NCI-H2227 (cell line): ENCODE data around the gene TINAGL1.
"Not testable (repeated sequence)": the region's sequence is repeated elsewhere in the genome, so short reads cannot be mapped to it uniquely, and the experiment has no call there.

ENCODE experiments used
- DNase-seq: peaks from one replicate; lab custom pipeline; 2025; ENCODE audit not compliant: unreplicated experiment; lab: John Stamatoyannopoulos, UW

TINAGL1 gene

DNA sequence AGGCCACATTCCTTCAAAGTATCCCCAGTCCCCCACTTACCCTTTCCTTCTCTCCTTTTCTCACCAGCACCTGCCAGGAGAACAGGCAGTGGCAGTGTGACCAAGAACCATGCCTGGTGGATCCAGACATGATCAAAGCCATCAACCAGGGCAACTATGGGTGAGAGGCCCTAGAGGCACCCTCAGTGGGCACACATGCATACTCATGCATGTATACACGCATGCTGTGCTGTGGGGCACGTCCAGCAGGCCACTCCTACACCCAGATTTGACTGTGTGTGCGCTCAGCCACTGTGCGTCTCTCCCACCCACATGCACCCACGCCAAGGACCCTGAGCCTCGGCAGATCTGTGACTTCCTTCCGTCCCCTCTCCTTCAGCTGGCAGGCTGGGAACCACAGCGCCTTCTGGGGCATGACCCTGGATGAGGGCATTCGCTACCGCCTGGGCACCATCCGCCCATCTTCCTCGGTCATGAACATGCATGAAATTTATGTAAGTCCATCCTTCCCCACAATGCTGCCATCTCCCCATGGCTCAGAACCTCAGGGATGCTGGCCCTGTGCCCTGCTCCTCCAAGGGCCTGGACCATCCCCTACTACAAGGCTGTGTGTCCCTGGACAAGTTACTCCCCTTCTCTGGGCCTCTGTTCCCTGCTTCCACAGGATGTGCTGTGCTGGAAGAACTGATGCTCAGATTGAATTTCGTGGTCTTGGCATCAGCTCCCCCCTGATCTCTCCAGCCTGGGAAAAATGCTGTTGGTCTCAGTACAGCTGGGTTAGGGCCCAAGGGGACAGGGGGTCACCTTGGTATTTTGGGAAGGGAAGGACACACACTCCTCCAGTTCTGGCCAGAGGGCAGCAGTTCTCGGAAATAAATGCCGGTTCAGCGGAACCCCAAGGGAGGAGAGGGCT is 7.0 kb downstream of the TINAGL1 start:
- no peak for DNase-seq

DNA sequence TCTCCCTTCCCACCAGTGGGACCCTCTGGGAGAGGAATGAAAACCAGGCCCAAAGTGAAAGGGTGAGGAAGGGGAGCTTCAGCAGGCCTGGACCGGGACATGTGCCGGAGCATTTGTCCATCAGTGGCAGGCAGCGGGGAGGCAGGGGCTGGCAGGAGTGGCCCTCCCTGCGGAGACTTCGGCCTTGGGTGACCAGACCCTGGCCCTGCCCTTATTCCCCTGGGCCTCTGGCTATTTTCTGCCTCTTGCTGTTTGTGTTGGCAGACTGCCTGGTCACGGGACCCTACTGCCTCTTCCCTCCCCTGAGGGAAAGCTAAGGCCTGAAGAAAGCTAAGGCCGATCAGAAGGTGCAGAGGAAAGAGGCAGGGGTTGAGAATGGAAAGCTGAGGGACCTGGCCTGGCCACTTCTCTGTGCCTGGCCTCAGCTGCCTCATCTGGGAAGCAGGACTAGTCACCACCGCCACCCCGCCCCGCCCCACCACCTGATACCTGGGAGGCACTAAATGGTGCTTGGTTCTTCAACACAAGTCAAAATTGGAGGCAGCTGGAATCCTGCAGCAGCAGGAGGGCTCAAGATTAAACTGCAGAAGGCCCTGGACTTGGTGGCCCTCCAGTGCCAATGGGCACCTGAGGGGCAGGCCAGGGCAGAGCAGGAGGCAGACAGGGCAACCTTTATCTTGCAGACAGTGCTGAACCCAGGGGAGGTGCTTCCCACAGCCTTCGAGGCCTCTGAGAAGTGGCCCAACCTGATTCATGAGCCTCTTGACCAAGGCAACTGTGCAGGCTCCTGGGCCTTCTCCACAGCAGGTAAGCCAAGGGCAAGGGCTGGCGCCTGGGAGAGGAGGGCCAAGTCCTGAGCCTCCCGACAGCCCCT is 7.9 kb downstream of the TINAGL1 start:
- DNase-seq, result no peak

DNA sequence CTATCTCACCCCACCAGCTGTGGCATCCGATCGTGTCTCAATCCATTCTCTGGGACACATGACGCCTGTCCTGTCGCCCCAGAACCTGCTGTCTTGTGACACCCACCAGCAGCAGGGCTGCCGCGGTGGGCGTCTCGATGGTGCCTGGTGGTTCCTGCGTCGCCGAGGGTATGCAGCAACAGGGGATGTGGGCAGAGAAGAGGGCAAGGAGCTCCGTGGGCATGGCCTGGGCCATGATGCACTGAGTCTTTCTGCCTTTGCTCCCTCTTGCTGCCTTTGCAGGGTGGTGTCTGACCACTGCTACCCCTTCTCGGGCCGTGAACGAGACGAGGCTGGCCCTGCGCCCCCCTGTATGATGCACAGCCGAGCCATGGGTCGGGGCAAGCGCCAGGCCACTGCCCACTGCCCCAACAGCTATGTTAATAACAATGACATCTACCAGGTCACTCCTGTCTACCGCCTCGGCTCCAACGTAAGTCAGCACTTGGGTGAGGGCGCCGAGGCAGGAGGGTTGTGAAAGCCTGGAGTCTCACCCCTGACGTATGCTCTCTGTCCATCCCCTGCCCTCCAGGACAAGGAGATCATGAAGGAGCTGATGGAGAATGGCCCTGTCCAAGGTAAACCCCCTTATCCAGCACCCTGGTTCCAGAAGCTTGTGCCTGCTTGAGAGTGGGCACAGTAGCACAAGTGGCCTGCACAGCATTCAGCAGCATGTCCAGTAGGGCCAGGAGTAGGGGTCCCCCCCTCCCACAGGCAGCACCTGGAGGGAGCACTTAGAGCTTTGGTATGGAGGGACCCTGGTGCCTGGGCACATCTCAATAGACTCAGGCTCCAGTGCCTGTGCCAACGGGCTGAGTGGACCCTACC is 8.8 kb downstream of the TINAGL1 start:
- no peak for DNase-seq

DNA sequence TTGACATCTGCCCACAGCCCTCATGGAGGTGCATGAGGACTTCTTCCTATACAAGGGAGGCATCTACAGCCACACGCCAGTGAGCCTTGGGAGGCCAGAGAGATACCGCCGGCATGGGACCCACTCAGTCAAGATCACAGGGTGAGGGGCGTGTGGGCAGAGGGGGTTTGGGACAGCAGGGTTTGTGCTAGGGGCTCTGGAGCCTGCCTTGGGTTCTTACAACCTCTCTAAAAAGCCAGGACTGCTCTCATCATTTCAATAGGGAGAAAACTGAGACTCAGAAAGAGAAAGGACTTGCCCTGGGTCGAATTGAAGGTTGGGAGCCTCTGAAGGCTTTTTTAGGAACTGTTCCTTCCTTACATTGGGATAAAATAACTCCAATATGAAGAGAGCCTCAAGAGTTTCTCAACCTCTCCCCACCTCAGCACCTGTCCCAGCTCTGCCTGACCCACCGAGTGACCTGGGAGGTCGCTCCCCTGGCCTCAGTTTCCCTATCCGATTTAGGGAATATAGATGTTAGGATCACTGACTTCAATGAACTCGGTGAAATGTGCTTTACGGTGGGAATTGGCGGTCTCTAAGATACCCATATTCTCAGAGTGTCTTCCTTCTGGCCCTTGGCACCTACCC is 9.5 kb downstream of the TINAGL1 start:
- no peak for DNase-seq

DNA sequence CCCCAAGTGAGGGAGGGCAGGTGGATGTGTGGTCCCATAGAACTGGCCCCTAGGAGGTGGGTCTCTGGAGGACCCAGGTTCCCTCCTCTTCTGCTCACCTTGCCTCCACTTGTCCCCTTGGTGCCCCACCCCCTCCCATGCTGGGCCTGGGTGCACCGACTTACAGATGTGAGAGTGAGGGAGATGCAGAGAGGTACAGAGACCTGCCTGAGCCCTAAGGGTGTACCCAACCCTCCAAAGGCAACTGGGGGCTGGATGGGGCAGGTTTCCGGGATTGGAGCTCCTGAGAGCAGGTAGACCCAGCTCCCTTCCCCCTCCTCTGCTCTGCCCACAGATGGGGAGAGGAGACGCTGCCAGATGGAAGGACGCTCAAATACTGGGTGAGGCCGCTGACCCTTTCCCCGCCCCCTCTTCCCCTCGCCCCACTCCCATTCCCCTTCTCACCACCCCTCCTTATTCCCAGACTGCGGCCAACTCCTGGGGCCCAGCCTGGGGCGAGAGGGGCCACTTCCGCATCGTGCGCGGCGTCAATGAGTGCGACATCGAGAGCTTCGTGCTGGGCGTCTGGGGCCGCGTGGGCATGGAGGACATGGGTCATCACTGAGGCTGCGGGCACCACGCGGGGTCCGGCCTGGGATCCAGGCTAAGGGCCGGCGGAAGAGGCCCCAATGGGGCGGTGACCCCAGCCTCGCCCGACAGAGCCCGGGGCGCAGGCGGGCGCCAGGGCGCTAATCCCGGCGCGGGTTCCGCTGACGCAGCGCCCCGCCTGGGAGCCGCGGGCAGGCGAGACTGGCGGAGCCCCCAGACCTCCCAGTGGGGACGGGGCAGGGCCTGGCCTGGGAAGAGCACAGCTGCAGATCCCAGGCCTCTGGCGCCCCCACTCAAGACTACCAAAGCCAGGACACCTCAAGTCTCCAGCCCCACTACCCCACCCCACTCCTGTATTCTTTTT is 10.3 kb downstream of the TINAGL1 start:
- DNase-seq, result no peak

DNA sequence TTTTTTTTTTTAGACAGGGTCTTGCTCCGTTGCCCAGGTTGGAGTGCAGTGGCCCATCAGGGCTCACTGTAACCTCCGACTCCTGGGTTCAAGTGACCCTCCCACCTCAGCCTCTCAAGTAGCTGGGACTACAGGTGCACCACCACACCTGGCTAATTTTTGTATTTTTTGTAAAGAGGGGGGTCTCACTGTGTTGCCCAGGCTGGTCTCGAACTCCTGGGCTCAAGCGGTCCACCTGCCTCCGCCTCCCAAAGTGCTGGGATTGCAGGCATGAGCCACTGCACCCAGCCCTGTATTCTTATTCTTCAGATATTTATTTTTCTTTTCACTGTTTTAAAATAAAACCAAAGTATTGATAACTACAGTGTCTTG is 11.0 kb downstream of the TINAGL1 start:
- DNase-seq, result not testable (repeated sequence)

DNA sequence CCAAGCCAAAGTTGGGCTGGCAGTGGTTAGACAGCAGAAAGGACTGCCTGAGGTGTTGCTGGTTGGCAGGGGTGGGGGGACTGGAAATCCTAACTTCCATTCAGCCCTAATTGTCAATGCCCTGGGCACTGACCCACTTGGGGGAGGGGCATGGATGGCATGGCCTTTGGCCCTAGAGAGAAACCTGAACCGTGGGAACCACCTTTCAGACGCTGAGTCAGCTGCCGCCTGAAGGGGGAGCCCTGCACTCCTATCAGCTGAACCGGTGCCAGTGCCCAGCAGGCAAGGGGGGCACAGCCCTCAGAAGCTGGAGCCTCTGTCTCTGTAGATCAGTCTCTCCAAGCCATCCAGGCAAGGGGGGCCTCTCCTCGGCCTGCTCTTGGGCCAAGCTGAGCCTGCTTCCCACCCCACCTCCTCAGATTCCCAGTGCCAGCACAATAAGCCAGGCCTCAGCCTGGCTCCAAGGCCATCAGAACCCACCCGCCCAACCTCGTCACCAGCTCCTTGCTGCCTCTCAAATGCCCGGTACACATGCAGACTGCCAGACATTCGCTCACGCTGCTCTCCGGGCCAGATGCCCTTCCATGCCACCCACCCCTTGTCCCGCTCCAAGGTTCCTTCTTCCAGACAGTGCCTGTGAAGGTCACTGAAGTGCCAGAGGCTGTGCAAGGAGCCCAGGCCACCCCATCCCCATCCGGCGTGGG is 11.6 kb downstream of the TINAGL1 start:
- peak; percentile 31 for DNase-seq

DNA sequence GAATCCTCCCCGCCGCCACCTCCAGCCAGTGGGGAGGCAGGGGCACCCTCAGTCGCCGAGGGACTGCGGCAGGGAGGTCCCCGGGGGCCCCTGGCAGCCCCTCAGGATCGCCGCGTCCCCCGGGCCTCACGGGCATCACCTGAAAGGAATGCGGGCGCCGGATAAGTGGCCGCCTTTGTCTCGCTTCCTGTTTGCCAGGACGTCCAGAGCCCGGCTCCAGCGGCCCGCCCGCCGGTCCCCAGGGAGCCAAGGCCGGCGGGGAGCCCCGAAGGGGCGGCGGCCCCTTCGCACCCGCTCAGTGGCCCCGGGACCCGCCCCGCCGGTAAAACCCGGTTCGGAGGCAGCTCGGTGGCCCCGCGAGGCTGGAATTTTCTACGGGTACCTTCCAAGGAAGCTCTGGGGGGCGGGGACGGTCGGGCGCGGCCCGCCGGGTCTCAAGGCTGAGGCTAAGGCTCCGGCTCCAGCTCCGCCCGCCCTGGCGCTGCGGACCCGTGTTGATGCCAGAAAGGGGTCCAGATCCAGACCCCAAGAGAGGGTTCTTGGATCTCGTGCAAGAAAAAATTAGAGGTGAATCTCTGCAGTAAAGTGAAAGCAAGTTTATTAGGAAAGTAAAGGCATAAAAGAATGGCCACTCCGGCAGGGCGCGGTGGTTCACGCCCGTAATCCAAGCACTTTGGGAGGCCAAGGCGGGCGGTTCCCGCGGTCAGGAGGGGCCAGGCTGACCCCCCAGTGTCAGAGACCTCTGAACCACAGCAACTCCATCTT is 12.6 kb downstream of the TINAGL1 start:
- no peak for DNase-seq

DNA sequence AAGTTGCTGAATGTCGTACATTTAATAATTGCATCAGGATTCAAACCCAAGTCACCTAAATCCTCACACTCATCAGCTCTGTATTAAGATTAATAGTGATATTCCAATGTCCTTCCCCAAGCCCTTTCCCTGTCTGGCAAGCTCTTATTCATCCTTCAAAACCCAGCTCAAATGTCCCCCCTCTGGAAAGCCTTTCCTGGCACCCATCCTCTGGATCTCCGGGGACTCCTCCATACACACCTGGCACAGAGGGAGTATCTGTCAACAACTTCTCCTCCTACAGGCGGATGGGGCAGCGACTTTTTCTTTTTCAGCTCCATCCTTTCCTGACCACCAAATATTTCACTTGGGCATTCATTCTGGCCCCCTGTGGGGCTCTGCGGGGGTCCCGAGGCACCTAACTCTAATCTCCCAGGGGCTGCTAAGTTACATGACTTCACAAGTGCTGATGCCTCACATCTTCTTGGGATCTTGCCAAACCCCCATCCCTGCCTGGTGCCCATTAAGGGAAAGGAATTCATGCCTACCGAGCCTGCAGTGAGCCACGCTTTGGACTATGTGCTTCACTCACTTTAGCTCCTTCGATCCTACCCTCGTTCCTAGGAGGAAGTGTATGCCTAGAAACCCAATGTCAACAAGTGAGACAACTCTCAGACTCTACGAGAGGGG is 15.2 kb downstream of the TINAGL1 start:
- DNase-seq, result no peak

DNA sequence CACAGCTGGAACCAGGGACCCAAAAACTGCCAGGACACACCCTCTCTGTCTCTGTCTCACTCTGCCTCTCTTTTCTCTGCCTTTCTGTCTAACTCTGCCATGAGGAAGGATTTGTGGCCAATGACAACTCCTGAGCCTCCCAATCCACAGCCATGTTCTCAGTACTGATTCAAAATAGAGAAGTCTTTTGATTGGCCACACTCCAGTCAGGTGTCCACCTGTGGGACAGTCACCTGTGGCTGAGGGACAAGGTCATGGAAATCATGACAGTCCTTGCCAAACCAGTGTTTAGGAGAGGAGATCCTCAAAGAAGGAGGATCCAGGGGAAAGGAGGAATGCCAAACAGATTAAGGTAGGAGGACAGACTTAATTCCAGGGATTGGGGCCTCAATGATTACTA is 15.8 kb downstream of the TINAGL1 start:
- DNase-seq, result no peak

DNA sequence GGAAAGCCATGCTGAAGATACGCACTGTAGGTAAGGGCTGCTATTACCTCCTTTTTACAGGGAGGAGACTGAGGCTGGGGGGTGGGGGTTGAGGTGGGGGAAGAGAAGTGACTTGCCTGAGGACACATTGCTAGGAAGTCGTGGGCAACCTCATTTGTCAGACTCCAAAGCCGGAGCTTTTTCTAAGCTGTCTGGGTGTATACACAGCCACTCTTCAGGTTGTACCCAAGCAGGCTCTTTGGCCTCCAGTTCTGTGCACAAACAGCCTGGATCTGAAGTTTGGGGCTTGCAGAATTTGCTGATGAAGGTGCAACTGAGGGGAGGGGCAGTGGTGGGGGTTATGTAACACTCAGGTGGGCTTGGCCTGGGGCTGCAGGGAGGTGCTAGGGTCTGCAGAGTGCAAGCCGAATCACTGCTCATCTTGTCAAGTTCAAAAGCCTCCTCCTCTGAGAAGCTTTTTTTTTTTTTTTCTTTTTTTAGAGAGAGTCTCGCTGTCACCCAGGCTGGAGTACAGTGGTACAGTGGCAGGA is 16.9 kb downstream of the TINAGL1 start:
- no peak for DNase-seq

DNA sequence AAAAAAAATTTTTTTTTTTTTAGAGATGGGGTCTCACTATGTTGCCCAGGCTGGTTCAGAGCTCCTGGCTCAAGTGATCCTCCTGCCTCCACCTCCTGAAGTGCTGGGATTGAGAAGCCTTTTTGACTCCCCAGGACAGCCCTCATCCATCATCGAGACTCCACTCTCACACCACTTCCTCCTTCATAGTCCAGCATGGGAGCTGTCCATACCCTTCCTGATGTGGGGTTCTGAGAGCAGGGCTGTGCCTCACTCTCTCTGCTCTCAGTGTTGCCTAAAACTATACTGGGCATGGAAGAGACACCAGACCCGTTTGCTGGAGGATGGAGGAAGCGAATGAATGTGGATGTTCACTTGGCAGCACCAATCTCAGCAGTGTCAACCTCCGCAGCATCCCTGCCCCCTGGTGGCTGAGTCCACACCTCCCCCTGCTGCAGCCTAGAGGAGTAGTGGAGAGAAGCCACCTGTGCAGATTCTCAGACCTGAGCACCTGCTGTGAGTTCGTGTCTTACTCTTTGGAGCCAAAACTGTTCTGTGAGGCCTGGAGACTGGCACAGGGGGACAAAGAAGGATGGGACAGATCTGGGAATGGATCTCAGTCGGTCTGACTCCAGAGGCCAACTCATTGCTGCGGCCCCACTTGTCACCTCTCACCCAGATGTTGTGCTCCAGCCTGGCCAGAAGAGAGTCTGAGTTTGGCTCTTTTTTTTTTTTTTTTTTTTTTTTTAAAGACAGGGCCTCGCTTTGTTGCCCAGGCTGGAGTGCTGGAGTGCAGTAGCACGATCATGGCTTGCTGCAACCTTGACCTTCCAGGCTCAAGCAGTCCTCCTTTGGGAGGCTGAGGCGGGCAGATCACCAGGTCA is 17.7 kb downstream of the TINAGL1 start:
- peak; percentile 79 for DNase-seq

DNA sequence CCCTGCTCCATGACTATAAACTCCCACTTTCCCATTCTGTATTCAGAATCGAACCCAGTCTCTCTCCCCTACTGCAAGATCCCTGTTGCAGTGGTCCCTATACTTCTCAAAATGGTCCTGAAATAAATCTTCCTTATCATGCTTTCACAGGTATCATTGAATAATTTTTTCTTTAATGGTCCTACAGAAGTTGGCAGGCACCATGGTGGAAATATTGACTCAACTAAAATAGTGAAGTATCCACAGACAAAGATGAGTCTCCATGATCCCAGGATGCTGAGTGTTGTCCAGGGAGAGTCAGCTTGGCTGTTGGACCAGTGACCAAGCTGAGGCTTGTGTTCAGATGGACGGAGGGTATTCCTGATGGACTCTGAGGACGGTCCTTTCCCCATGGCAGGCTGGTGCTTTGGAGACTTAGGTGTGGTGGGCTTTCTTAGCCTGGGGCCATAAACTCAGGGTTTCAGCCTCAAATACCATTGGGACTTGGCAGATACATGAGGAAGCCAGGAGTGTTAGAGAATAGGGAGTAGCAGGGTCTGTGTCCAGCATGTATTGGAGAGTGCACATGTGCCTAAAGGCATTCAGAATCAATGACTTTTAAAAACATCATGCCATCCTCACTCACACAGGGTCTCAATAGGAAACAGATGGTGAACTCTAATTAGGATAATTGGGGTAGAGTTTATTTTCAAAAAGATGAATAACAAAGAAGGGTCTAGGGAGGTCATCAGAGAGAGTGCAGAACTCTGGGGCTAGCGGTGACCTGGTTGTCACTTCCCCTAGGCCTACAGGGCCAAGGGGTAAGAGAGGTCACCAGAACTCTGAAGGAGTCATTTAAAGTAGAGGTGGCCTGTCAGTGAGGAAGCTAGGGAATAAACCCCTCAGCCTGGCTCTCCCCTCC is 19.8 kb downstream of the TINAGL1 start:
- no peak for DNase-seq

DNA sequence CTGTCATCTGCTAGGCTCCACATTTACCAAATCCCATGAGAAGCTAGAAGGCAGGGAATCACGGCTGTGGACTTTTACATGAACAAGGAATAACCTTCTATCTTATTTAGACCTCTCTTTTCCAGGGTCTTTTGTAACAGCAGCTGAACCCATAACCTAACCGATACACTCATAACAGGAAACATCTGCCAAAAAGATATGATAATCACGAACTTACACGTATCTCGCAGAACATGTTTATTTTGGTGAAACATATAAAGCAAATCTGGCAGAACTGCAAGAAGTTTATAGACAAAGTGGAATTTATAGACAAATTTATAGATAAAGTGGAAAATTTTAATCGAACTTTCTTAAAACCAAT is 20.4 kb downstream of the TINAGL1 start:
- no peak for DNase-seq

DNA sequence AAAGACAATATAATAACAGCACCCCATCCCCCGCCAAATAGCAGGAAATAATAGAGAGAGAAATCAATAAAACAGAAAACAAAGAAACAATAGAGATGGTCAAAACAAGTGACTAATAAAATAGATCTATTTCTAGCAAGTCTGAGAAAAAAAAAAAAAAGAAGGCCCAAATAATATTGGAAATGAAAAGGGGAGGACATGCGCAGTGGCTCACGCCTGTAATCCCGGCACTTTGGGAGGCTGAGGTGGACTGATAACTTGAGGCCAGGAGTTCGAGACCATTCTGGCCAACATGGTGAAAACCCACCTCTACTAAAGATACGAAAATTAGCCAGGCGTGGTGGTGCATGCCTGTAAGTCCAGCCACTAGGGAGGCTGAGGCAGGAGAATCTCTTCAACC is 22.7 kb downstream of the TINAGL1 start:
- no peak for DNase-seq

DNA sequence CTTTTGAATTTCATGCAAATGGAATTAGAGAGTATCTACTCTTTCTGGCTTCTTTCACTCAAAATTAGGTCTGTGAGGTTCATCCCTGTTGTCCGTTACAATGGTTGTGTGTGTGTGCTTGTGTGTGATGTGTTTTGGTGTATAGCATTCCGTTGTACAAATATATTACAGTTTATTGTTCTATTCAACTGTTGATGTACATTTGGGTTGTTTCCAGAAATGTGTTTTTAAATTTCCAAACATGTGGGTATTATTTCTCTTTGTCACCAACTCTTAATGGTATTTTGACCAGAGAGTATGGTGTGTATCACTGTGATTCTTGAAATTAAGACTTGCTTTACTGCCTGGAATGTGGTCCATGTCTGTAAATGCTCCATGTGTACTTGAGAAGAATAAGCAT is 24.3 kb downstream of the TINAGL1 start:
- no peak for DNase-seq
